Retinal pigment epithelial cell (primary cell): ENCODE data around the gene CACNG8.

Source experiments
- DNase-seq: peaks from one replicate; pipeline ENCODE4 v3.0.0-alpha.2; 2010; ENCODE audit warnings: low read depth
- H3K4me3 ChIP-seq: 2 replicates; pipeline ENCODE4 v1.5.1; 2011; ENCODE audit warnings: mild to moderate bottlenecking, low read length, control low read depth, moderate library complexity
- CTCF ChIP-seq: conservative IDR thresholded peaks from 2 replicates; pipeline ENCODE4 v1.5.1; 2011; ENCODE audit warnings: low read depth, low read length, control low read depth, inconsistent platforms

The CACNG8 gene

GRCh38 chr19:53992815-53993214, 30.1 kb downstream of the CACNG8 start:
- no peak overlapping the region for H3K4me3 ChIP-seq
- DNase-seq, result no peak
- no peak for TF ChIP-seq CTCF

GRCh38 chr19:53993448-53993847, 30.7 kb downstream of the CACNG8 start:
- DNase-seq, result no peak
- no peak for TF ChIP-seq CTCF
- H3K4me3 ChIP-seq, result no peak overlapping the region

GRCh38 chr19:53994811-53995210, 32.1 kb downstream of the CACNG8 start:
- no peak for TF ChIP-seq CTCF
- DNase-seq, result no peak
- H3K4me3 ChIP-seq, result no peak overlapping the region

DNA sequence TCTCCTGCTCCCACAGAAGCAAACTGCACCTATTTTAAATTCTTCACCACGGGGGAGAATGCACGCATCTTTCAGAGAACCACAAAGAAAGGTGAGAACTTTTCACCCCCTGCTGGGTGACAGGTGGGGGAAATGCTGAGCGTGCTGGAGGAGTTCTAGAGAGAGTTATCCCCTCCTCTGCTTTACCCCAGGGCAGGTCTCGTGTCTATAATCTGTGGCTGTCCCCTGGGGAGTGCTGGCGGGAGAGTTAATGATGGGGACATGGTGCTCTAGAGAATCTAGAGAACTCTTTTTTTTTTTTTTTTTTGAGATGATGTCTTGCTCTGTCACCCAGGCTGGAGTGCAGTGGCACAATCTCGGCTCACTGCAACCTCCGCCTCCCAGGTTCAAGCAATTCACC, 35.5 kb downstream of the CACNG8 start:
- no peak overlapping the region for H3K4me3 ChIP-seq
- no peak for DNase-seq
- no peak for TF ChIP-seq CTCF

GRCh38 chr19:53999694-54000093, 37.0 kb downstream of the CACNG8 start:
- no peak for TF ChIP-seq CTCF
- no peak overlapping the region for H3K4me3 ChIP-seq
- DNase-seq, result no peak

DNA sequence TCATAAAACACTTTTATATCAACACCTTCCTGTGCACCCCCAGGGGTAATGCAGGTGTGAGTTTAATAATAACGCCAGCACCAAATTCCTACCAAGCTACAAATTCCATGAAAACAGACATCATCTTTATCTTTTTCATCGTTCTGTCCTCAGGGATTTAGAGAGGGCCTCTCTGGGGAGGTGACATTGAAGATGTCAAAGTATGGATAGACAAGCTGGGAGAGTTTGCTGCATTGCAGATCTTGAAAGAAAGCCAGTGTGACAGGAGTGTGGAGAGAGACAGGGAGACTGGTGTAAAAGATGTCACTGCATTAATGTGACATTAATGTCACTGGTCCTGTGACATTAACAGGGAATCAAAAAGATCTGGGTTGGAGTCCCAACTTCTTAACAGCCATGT, 38.8 kb downstream of the CACNG8 start:
- TF ChIP-seq CTCF, result no peak
- no peak for DNase-seq
- no peak overlapping the region for H3K4me3 ChIP-seq

DNA sequence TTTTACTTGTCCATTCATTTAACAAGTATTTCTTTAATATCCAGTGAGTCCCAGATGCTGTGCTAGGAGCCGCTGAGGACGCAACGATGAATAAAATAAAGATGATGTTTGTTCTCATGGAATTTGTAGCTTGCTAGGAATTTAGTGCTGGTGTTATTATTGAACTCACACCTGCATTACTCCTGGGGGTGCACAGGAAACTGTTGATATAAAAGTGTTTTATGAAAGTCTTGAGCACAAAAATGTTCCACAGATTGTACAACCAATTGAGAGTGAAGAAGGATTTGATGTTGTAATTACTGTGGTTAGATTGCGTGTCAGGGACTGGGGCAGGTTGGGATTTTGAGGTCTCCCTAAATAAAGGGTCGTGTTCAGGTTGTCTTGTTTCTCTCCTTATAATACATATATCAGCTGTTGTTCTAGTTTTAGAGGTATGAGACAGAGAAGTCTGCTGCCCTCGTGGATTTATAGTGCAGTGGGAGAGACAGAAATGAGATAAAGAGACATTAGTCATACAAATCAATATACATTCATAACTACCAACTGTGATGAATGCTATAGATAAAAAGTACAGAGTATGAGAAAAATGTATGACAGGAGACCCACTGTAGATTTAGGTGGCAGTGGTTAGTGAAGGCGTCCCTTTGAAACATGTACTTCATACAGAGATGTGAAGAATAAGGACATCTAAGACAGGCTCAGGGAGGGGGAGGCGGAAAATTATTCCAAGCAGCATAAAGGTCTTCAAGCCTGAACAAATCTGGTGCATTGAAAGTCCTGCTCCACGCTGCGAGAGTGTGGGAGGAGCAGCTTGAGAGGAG, 40.0 kb downstream of the CACNG8 start:
- TF ChIP-seq CTCF, result no peak
- H3K4me3 ChIP-seq, result no peak overlapping the region
- DNase-seq, result no peak
